Effector CD8-positive, alpha-beta T cell (primary cell): ENCODE measurements around the gene HAND2.

Experiments
- DNase-seq: peaks from one replicate; lab custom pipeline; 2025; lab: John Stamatoyannopoulos, UW

Gene HAND2

GRCh38 chr4:173521467-173522159, 8.4 kb downstream of the HAND2 start:
- no peak for DNase-seq

GRCh38 chr4:173520921-173521466, 9.0 kb downstream of the HAND2 start:
- no peak for DNase-seq

GRCh38 chr4:173519111-173520101, 10.6 kb downstream of the HAND2 start:
- DNase-seq = no peak

- DNase-seq = no peak
Measured at GRCh38 chr4:173518425-173519102, 11.5 kb downstream of the HAND2 start.

GRCh38 chr4:173517781-173518424, 12.1 kb downstream of the HAND2 start:
- DNase-seq = no peak

GRCh38 chr4:173516621-173517524, 13.2 kb downstream of the HAND2 start:
- DNase-seq = no peak

GRCh38 chr4:173515458-173515857, 14.6 kb downstream of the HAND2 start:
- no peak for DNase-seq

- DNase-seq = no peak
Measured at GRCh38 chr4:173514641-173515217, 15.3 kb downstream of the HAND2 start.

- DNase-seq = no peak
Measured at GRCh38 chr4:173513651-173514050, 16.4 kb downstream of the HAND2 start.

GRCh38 chr4:173511787-173512361, 18.2 kb downstream of the HAND2 start:
- DNase-seq = no peak

GRCh38 chr4:173509036-173510001, 20.7 kb downstream of the HAND2 start:
- DNase-seq = no peak

- no peak for DNase-seq
Measured at GRCh38 chr4:173508386-173509035, 21.5 kb downstream of the HAND2 start.

GRCh38 chr4:173507471-173508385, 22.3 kb downstream of the HAND2 start:
- no peak for DNase-seq

GRCh38 chr4:173506597-173507211, 23.3 kb downstream of the HAND2 start:
- DNase-seq = no peak

GRCh38 chr4:173505924-173506518, 24.0 kb downstream of the HAND2 start:
- DNase-seq = no peak

- no peak for DNase-seq
Measured at GRCh38 chr4:173504181-173504503, 25.9 kb downstream of the HAND2 start.
